ENCODE results near the gene ADNP2. TPM values are rescaled to one million over a fixed set of nuclear protein-coding genes. Genes with fewer than 3 reads are reported as not detected.

The ADNP2 gene
- total RNA-seq, 2 experiments from 2014 or later = 23.2 to 24.4 TPM

DNA sequence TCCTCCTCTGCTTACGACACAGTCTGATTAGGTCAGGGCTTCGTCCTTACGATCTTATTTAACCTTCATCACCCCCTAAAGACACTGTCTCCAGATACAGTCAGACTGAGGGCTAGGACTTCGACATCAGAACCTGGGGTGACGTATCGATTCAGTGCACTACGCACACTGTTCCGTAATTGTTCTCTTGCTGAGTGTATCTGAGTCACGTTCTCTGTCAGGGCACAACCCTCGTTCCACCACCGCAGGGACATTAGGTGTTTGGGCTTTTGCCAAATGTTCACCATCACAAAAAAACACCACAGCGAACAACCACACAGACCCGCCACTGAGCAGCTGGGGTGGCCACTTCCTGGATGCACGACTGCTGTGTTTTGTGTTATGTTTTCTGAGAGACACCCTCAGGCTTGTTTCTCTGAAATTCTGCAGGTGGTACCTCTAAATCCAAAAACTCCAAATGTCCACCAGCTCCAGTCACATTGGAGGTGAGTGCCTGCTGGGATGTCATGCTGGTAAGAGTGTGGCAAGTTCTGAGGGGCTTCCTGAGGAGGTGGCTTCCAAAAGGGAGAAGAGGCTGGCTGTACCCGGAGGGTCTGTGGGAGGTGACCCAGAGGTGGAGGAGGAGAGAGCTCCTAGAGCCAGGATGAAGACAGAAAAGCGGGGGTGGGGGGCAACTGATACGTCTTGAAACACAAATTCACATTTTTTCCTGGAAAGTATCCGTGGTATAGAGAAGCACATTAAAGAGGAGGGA, 66.6 kb downstream of the ADNP2 start:
- DNase-seq = peak; percentile 64
- Mint-ChIP-seq H3K36me3 (no peaks in the 10 kb centered on the region), H3K4me3 (peak overlapping the region; percentile 58), H3K27ac (peak overlapping the region; percentile 61), H3K4me1 (peaks cover 14% of the 10 kb centered on the region), H3K9me3 (no peaks in the 10 kb centered on the region), H3K27me3 (peaks cover 27% of the 10 kb centered on the region)
- POLR2A ChIA-PET = no interaction called here
- ATAC-seq (ENCODE audit: low read depth) = peak; percentile 69

DNA sequence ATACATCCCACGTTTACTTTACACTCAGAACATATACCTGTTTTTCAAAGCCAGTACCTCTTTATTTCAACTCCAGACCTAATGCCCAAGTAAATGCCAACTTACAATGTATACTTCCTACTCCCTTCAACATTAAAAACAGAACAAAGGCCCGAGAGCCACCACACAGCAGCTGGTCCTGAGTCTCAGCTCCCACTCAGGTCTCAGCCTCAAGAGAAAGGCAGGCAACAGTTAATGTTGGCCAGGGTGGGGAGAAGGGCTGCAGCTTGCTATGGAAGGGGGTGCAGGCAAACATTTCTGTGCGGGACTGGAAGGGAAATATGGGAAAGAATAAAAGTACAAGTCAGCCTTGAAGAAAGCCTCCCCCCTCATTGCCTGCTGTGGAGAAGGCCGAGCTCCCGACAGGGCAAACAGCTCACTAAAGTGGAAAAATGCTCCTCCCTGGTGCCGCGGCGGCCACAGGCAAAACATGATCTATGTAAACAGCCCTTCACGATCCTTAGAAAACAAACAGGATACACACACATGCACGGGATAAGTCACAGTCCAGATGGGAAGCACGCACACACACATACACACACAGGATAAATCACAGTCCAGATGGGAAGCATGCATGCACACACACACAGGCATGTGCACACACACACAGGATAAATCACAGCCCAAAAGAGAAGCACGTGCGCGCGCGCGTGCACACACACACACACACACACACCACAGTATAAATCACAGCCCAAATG, 67.4 kb downstream of the ADNP2 start:
- Mint-ChIP-seq H3K4me3 (no peak overlapping the region), H3K27ac (no peak overlapping the region), H3K27me3 (peaks cover 25% of the 10 kb centered on the region)

DNA sequence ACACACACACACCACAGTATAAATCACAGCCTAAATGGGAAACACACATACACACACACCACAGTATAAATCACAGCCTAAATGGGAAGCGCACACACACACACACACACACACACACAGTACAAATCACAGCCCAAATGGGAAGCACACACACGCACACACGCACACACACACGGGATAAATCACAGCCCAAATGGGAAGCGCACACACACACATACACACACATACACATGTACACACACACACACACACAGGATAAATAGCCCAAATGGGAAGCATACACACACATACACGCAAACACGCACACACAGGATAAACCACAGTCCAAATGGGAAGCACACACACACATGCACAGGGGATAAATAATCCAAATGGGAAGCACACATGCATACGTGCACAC, 68.1 kb downstream of the ADNP2 start:
- peaks cover 14% of the 10 kb centered on the region for H3K4me1 Mint-ChIP-seq
- DNase-seq = no peak
- H3K27me3 Mint-ChIP-seq = peaks cover 23% of the 10 kb centered on the region
- H3K9me3 Mint-ChIP-seq = no peaks in the 10 kb centered on the region
- H3K36me3 Mint-ChIP-seq = no peaks in the 10 kb centered on the region
- no peak overlapping the region for H3K27ac Mint-ChIP-seq
- no peak overlapping the region for H3K4me3 Mint-ChIP-seq
- ATAC-seq (ENCODE audit: low read depth) = no peak
- POLR2A ChIA-PET = no interaction called here

More for the DNA sequence above, 67.4 kb downstream of the ADNP2 start:
- POLR2A ChIA-PET = no interaction called here
- Mint-ChIP-seq H3K36me3 (no peaks in the 10 kb centered on the region), H3K4me1 (peaks cover 14% of the 10 kb centered on the region), H3K9me3 (no peaks in the 10 kb centered on the region)
- DNase-seq (no peak), ATAC-seq (ENCODE audit: low read depth) (no peak)

DNA sequence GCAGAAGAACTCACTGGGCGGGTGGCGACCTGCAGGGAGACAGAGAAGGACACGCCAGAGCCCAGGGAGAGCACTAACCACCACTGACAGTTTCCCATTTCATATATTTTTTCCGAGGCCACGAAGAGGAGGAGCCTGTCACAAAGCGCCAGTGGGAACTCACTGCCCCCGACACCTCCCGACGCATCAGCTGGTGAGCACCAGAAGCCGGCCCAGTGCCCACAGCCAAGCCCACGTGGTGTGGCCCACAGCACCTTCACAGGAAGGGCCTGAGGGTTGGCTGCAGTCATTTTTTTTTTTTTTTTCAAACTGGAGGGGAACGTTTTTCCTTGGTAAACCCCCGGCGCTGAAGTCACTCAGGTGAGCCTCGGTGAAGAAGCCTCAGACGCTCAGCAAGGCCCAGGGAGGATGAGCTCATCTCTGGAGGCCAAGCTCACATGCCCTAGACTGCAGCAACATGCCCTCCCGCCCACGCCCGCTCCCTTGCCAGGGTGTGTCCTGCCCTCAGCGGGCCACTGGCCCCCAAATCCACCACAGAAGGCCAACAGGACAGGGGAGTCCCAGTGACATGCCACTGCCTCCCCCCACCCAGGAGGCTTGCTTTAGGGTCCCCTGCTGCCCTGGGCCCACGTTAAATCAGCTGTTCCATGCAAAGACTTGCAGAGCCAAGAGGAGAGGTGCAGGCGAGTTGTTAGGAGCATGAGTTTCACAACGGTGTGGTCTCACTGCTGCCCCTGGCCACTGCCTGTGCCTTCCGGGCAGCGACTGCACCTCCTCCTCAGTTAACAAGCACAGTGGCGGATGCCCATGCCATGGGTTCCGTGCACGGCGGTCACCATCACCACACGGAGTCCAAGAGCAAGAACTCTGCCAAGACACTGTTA, 70.1 kb downstream of the ADNP2 start:
- Mint-ChIP-seq H3K36me3 (no peaks in the 10 kb centered on the region), H3K9me3 (no peaks in the 10 kb centered on the region), H3K27ac (no peak overlapping the region), H3K4me3 (no peak overlapping the region), H3K27me3 (peaks cover 14% of the 10 kb centered on the region), H3K4me1 (peaks cover 14% of the 10 kb centered on the region)
- ATAC-seq (ENCODE audit: low read depth) = no peak
- DNase-seq = no peak
- POLR2A ChIA-PET = no interaction called here

DNA sequence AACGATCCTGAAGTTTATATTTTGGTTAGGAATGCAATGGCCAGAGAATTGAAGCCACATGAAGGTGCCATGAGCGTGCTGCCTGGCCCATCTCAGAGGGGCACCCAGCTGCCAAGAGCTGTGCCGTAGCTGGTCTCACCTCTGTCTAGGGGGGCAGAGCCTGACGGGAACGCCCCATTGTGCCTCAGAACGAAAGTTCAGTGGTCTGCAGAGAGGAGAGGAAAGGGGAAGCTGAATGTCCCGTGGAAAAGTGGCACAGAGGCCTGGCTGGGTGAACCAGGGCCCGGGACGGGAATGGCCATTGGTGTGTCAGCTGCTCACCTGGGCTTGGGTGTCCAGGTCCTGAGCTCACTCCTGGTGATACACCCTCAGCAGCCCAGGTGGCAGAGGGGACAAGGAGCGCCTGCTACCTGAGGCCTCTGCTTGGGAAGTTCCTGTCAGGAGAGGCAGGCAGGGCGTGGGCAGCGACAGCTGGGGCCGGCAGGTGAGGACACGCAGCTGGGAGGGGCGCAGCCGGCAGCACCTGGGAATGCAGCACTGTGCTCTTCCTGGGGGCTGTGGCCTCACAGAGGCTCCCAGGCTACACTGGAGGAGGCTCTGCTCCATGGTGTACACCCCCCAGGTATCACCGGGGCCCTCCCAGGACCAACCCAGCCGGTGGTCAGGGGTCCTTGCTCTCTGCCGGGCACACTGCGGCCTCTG, 70.9 kb downstream of the ADNP2 start:
- peaks cover 11% of the 10 kb centered on the region for H3K27me3 Mint-ChIP-seq
- H3K9me3 Mint-ChIP-seq = no peaks in the 10 kb centered on the region
- H3K27ac Mint-ChIP-seq = no peak overlapping the region
- POLR2A ChIA-PET = no interaction called here
- peaks cover 12% of the 10 kb centered on the region for H3K4me1 Mint-ChIP-seq
- H3K36me3 Mint-ChIP-seq = no peaks in the 10 kb centered on the region
- no peak for DNase-seq
- H3K4me3 Mint-ChIP-seq = no peak overlapping the region
- ATAC-seq (ENCODE audit: low read depth) = no peak

DNA sequence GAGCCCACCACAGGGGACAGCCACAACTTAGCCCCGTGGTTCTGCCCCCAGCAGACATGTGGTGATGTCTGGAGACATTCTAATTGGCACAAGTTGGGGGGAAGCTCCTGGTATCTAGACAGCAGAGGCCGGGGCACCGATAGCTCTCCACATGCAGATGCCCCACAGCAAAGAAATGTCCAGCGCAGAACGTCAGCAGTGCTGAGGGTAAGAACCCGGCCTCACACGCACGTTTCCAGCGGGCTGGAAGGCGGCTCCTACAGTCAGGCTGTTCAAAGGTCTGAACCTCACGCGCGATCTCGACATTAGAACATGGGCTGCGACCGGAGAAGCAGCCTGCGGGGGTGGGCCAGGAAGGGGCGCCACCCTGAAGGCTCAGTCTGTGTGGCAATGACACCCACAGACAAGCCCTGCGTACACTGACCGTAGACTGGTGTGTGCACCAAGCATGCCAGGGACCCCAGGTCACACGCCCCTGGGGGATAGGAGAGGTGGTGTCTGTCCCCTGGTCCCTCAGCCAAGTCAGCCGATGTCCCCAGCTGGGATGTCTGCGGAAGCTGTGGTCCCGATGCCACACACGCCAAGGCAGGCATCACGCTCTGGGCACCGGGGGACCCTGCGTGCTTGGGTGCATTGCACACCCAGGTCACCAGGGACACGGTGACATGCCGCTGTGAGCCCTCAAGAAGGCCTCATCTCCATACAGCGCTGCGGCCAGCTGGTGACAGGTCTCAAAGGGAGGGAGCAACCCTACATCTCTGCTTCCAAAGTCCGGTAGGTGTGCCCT, 71.9 kb downstream of the ADNP2 start:
- peaks cover 3% of the 10 kb centered on the region for H3K27me3 Mint-ChIP-seq
- DNase-seq (no peak), ATAC-seq (ENCODE audit: low read depth) (no peak)
- POLR2A ChIA-PET = no interaction called here
- H3K27ac Mint-ChIP-seq = no peak overlapping the region
- H3K9me3 Mint-ChIP-seq = peaks cover 6% of the 10 kb centered on the region
- H3K4me1 Mint-ChIP-seq = peaks cover 3% of the 10 kb centered on the region
- no peak overlapping the region for H3K4me3 Mint-ChIP-seq
- H3K36me3 Mint-ChIP-seq = no peaks in the 10 kb centered on the region

DNA sequence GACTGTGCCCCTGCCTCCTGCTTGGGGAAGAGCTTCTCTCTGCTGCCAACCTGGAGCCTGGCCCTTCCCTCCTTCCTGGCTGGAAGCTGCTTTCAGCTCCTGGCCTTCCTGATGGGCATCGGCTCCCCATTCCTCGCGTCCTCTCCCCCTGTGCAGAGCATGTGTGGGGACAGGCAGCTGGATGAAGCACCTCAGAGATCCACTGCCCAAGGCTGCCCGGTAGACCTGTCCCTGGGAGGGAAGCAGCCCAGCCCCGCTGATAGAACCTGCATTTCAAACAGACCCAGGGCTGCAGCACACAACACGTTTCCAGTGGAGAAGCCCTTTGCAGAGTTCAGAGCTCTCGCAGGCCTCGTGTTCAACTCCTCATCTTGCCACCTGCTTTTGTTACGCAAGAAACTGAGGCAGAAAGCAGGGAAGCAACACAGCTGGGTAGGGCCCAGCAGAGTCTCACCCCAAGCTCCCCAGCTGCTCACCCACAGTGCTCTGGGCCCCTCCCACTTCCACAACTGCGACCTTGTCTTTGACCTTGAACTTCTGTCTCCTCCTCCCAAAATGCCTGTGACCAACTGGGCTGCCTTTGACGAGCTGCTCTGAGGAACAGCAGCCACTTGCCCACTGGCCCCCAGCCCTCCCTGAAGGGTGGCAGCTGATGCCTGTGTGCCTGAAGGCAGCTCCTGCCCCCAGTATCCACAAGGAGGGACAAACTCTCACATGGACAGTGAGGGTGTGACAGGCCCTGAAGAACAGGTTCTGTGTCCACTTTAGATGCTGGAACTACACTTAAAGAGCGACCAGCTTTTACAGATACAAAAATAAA, 72.8 kb downstream of the ADNP2 start:
- no peak for DNase-seq
- no peak for ATAC-seq (ENCODE audit: low read depth)
- H3K36me3 Mint-ChIP-seq = no peaks in the 10 kb centered on the region
- no peak overlapping the region for H3K4me3 Mint-ChIP-seq
- H3K4me1 Mint-ChIP-seq = no peaks in the 10 kb centered on the region
- H3K27me3 Mint-ChIP-seq = peaks cover 3% of the 10 kb centered on the region
- no peak overlapping the region for H3K27ac Mint-ChIP-seq
- POLR2A ChIA-PET = no interaction called here
- H3K9me3 Mint-ChIP-seq = peaks cover 9% of the 10 kb centered on the region

DNA sequence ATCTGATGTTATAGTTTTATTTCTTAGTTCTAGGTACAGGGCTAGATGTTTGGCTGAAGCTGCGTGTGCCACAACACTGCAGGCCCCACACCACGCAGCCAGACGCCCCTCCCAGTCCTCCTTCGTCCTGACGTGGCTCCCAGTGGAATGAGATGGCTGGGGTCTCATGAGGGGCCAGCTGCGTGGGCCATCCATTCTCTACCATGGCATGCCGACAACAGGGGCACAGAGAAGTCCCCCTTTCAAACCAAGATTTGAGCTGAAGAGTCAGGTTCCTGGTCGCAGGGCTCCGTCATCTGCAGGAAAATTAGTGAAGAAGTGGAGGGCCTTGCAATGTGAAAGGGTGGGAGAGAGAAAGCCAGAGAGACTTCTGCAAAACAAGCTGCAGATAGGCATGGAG, 73.8 kb downstream of the ADNP2 start:
- H3K4me1 Mint-ChIP-seq = no peaks in the 10 kb centered on the region
- peaks cover 9% of the 10 kb centered on the region for H3K9me3 Mint-ChIP-seq
- DNase-seq (no peak), ATAC-seq (ENCODE audit: low read depth) (no peak)
- H3K27ac Mint-ChIP-seq = no peak overlapping the region
- H3K27me3 Mint-ChIP-seq = no peaks in the 10 kb centered on the region
- no peak overlapping the region for H3K4me3 Mint-ChIP-seq
- H3K36me3 Mint-ChIP-seq = no peaks in the 10 kb centered on the region
- POLR2A ChIA-PET = no interaction called here

DNA sequence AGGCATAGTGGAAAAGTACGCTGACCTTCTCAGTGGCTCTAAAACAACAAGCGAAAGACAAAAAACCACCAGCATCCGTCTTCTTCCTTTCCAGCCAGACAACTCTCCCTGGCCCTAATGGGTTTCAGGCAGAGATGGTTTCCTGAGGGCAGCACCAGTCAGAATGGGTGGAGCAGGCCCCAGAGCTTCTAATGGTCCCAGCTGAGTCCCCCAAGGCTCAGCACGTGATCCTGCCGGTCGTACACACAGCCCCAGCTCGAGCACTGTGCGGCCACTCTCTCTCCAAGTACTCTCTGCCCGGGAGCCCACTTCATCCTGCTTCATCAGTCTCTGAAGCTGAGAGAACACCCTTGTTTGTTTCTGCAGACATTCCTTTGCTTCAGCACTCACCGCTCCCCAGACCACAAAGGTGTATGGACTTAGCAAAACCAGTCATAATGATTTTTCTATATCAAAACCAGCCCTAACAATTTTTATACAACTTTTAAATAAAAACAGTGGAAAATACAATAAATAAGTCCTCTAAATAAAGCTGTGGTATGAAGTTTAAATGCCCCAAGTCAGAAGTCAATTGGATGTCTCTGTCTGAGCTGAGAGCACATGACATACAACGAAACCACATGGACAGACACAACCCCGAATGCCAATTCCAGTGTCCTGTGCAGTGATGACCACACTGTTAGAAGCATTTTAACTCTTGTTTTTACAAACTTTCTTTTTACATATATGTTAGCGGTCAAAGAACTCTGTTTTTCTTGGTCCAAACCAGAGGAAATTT, 74.4 kb downstream of the ADNP2 start:
- Mint-ChIP-seq H3K27ac (no peak overlapping the region), H3K4me3 (no peak overlapping the region), H3K36me3 (no peaks in the 10 kb centered on the region), H3K4me1 (no peaks in the 10 kb centered on the region), H3K9me3 (peaks cover 9% of the 10 kb centered on the region), H3K27me3 (no peaks in the 10 kb centered on the region)
- no peak for ATAC-seq (ENCODE audit: low read depth)
- no peak for DNase-seq
- POLR2A ChIA-PET = no interaction called here

DNA sequence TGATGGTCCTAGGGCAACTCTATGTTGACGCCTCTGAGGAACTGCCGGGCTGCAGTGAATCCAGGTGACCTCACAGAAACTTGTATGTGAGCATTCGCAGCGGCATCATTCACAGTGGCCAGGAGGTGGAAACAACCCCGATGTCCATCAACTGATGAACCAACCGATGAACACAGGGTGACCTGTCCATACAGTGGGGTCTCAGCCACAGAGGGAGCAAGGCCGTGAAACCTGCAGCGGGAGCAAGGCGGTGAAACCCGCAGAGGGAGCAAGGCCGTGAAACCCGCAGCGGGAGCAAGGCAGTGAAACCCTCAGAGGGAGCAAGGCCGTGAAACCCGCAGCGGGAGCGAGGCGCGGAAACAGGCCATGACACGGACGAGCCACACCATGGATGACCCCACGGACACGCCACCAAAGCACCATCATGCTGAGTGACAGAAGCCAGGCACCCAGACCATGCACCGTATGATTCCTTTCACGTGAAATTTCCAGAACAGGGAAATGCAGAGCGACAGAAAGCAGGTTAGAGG, 75.2 kb downstream of the ADNP2 start:
- H3K9me3 Mint-ChIP-seq = peaks cover 9% of the 10 kb centered on the region
- H3K4me1 Mint-ChIP-seq = no peaks in the 10 kb centered on the region
- no peaks in the 10 kb centered on the region for H3K27me3 Mint-ChIP-seq
- no peaks in the 10 kb centered on the region for H3K36me3 Mint-ChIP-seq
- POLR2A ChIA-PET = no interaction called here
- H3K4me3 Mint-ChIP-seq = no peak overlapping the region
- DNase-seq (no peak), ATAC-seq (ENCODE audit: low read depth) (no peak)
- H3K27ac Mint-ChIP-seq = no peak overlapping the region

DNA sequence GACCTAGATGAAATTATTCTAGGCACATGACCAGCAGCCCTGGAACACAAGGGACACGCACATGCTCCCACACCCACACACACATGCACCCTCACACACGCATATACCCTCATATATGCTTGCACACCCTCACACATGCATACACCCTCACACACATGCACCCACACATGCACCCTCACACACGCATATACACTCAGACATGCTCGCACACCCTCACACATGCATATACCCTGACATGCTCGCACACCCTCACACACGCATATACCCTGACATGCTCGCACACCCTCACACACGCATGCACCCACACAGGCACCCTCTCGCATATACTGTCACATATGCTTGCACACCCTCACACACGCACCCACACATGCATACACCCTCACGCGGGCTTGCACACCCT, 76.5 kb downstream of the ADNP2 start:
- no peaks in the 10 kb centered on the region for H3K4me1 Mint-ChIP-seq
- ATAC-seq (ENCODE audit: low read depth) = no peak

More for the DNA sequence above, 76.5 kb downstream of the ADNP2 start:
- no peak overlapping the region for H3K27ac Mint-ChIP-seq
- no peak for DNase-seq
- no peaks in the 10 kb centered on the region for H3K36me3 Mint-ChIP-seq
- H3K9me3 Mint-ChIP-seq = peaks cover 9% of the 10 kb centered on the region
- POLR2A ChIA-PET = no interaction called here
- no peak overlapping the region for H3K4me3 Mint-ChIP-seq
- H3K27me3 Mint-ChIP-seq = peaks cover 3% of the 10 kb centered on the region

All from activated naive CD8-positive, alpha-beta T cell treated with anti-CD3 and anti-CD28 coated beads, Interleukin-2, amount 10 ng/mL, durations not matched to agents 7 days and 5 days (primary cell).